Pancreas (tissue), 10 donors: ENCODE results near the gene PIK3C3. TPM values are rescaled to one million over a fixed set of nuclear protein-coding genes. Genes with fewer than 3 reads are reported as not detected.

Source experiments
- ATAC-seq, 4 donors: fragments of 200-7000 bp; cut with Tn5 transposase; one replicate each; pipeline versions ENCODE4 v1.8.0 to v1.9.1; 2020; ENCODE audit warnings: mild to moderate bottlenecking in 4 of 4, moderate library complexity in 4 of 4
- DNase-seq, 6 donors: peaks; one replicate each; pipeline ENCODE4 v3.0.0-alpha.2; 2020
- FAIRE-seq: peaks from 2 replicates; lab custom pipeline; 2012; peaks lifted over from hg19 to GRCh38; lab: Jason Lieb, UNC
- H3K27ac ChIP-seq, 4 donors: fragments of 200-600 bp; sonication (generic); 1 replicate in 3 of 4; 2 replicates in 1 of 4; pipeline versions ENCODE4 v1.5.0 to v1.8.0; 2020
- H3K27me3 ChIP-seq, 4 donors: fragments of 200-600 bp; one replicate each; pipeline ENCODE4 v1.8.0; 2021
- H3K36me3 ChIP-seq, 3 donors: fragments of 200-600 bp; sonication (generic) in 1 of 3; one replicate each; pipeline versions ENCODE4 v1.5.0 to v1.8.0; 2020 to 2021
- H3K4me1 ChIP-seq, 3 donors: fragments of 200-600 bp; one replicate each; pipeline ENCODE4 v1.8.0; 2021
- H3K4me3 ChIP-seq, 4 donors: fragments of 200-600 bp; sonication (generic) in 2 of 4; one replicate each; pipeline versions ENCODE4 v1.5.0 to v1.8.0; 2020 to 2021
- H3K9me3 ChIP-seq, 4 donors: fragments of 200-600 bp; one replicate each; pipeline ENCODE4 v1.8.0; 2021
- WGBS, 2 donors: extraction: QIAGEN DNeasy Blood & Tissue Kit; methylation state at CpG; one replicate each; pipeline ENCODE4 v1.1.7; 2013; 5-methylcytosine and 5-hydroxymethylcytosine counted together
- intact Hi-C, 3 donors: fragments of 100-400 bp; cut with DNase I; formaldehyde crosslinking; loops; one replicate each; pipeline versions ENCODE4 v1.11.1 to v1.14.2; 2022
- polyA plus RNA-seq, 2 donors: library from polyadenylated mRNA; stranded (reverse); fragments of 200-250 nt; gene quantifications; one replicate each; pipeline ENCODE4 v1.2.3, GENCODE V29; 2013
- total RNA-seq, 6 donors: library from RNA; stranded (reverse); fragmentation: NEBNext Ultra II Directional in 4 of 6; extraction: Animal tissue kit (Norgen Biotek cat#: 25700) in 4 of 6; gene quantifications; one replicate each; pipeline versions ENCODE4 v1.2.1 to v1.2.4, GENCODE V29; 2021 to 2023
- TF ChIP-seq, protein P1 (sequence below), 4 donors: fragments of 200-600 bp; sonication (generic) in 3 of 4; IDR thresholded peaks; one replicate each; pipeline versions ENCODE4 v1.5.0 to v1.8.0; 2021; ENCODE audit warnings: antibody characterized with exemption in 4 of 4
- donor health status: healthy with polysubstance abuse.
- donor health status: DM: no; HTN: no; CAD: no; lungs with moderate emphysema.
- donor health status: DM: no; HTN: no; CAD: no.
- donor health status: control.
- donor health status: control.
- donor health status: Bipolar disorder and iron deficiency.
- donor health status: DM: yes; HTN: yes; CAD: no.
- donor health status: DM: no; HTN: no; CAD: no.
- donor health status: DM: no; HTN: no; CAD: no.
- donor health status: DM: yes; HTN: yes; CAD: no.

Gene PIK3C3
- total and polyA plus RNA-seq, 8 donors: 15.4 to 32.3 (median 19.5) TPM

DNA sequence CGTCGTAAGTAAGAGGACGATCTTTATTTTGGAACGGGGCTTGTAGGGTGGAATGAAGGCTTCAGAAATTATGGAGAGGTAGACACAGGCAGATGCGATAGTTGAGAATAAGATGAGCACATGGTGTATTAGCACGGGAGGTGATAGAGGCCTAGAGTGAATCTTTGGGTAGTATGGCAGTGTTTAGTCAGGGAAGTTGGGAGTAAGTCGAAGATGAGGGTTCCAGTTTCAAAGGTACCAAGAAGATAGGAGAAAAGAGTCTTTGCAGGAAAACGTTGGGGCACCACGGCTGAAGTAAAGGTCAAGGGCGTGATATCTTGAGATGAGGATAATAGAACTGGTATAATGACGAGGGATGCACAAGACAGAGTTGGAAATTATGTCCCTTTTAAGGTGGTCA is 654 bp downstream of the PIK3C3 start:
- Histone ChIP-seq H3K4me3 (peak overlapping the region; percentile 62 to 84 (median 66)), H3K27me3 (peaks cover 0 to 5% (median 0%) of the 10 kb centered on the region in 4 donors), H3K36me3 (no peaks in the 10 kb centered on the region), H3K27ac (peak overlapping the region in 1 of 4 donors; percentile 62), H3K4me1 (peaks cover 11 to 23% (median 20%) of the 10 kb centered on the region in 3 donors), H3K9me3 (no peaks in the 10 kb centered on the region)
- no peak for DNase-seq
- no peak for FAIRE-seq
- intact Hi-C loops: no loop called here
- TF ChIP-seq, protein P1, sequence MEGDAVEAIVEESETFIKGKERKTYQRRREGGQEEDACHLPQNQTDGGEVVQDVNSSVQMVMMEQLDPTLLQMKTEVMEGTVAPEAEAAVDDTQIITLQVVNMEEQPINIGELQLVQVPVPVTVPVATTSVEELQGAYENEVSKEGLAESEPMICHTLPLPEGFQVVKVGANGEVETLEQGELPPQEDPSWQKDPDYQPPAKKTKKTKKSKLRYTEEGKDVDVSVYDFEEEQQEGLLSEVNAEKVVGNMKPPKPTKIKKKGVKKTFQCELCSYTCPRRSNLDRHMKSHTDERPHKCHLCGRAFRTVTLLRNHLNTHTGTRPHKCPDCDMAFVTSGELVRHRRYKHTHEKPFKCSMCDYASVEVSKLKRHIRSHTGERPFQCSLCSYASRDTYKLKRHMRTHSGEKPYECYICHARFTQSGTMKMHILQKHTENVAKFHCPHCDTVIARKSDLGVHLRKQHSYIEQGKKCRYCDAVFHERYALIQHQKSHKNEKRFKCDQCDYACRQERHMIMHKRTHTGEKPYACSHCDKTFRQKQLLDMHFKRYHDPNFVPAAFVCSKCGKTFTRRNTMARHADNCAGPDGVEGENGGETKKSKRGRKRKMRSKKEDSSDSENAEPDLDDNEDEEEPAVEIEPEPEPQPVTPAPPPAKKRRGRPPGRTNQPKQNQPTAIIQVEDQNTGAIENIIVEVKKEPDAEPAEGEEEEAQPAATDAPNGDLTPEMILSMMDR (IDR thresholded peaks at IDR 0.05): no peak
- 3 to 5% methylated on average over 11 of the region's 11 CpGs for WGBS, 2 donors
- ATAC-seq: peak in 1 of 4 donors; percentile 16

DNA sequence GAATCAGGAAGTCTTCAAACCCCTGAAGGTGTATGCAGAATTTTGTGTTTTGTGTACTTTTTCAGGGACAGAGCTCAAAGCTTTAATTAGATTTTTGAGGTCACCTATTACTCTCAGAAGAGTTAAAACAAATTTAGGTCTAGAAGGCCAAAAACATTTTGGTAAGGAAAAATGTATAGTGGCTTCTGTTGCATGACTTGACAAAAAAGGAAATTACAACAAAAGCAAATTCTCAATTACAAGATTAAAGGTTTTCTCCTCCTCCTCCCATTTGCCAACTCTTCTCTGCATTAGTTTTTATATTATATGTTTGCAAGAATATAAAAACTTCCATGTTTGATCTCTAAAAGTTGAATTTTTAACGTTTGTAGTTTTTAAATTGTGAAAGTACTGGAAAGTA is 4.0 kb downstream of the PIK3C3 start:
- H3K27ac ChIP-seq: no peak overlapping the region
- DNase-seq (no peak), FAIRE-seq (no peak), ATAC-seq (no peak)
- peaks cover 11 to 28% (median 27%) of the 10 kb centered on the region in 3 donors for H3K4me1 ChIP-seq
- TF ChIP-seq, protein P1 (IDR thresholded peaks at IDR 0.05): no peak
- no peak overlapping the region for H3K4me3 ChIP-seq
- no peaks in the 10 kb centered on the region for H3K27me3 ChIP-seq
- WGBS, 2 donors: 87 to 94% methylated on average over 1 of the region's 1 CpG
- intact Hi-C loops: no loop called here
- no peaks in the 10 kb centered on the region for H3K9me3 ChIP-seq
- H3K36me3 ChIP-seq: peaks cover 0 to 5% (median 0%) of the 10 kb centered on the region in 3 donors

DNA sequence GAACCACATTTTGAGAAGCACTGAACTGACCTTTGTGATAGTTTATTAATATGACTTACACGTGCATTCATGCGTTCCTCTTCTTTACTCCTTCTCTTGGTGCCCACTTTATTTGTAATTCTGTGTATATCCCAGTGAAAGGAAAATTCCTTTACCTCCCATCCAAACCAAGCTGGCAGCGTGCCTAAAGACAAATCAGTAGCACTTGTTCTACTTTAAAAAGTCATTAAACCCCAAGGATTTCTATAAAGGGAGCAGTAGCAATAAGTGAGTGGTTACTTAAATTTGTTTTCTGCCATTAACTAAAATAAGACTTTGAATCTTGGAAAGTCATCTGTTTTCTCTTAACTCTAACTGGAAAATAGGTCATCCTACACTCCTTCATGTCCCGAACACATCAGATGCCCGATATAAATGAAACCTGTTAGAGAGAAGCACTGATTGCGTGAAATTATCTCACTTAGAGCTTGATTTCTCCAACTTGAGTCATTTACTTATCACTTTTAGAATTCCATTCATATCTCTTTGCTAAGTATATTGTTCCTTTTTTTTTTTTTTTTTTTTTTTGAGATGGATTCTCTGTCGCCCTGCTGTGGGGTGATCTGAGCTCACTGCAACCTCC is 10.7 kb downstream of the PIK3C3 start:
- no peak for DNase-seq
- Histone ChIP-seq H3K27me3 (no peaks in the 10 kb centered on the region), H3K36me3 (peaks cover 0 to 10% (median 5%) of the 10 kb centered on the region in 3 donors), H3K27ac (no peak overlapping the region), H3K4me1 (peaks cover 0 to 8% (median 4%) of the 10 kb centered on the region in 3 donors), H3K4me3 (no peak overlapping the region), H3K9me3 (no peaks in the 10 kb centered on the region)
- intact Hi-C loops: no loop called here
- no peak for FAIRE-seq
- 91 to 93% methylated on average over 7 of the region's 7 CpGs for WGBS, 2 donors
- ATAC-seq: no peak
- TF ChIP-seq, protein P1 (IDR thresholded peaks at IDR 0.05): no peak

DNA sequence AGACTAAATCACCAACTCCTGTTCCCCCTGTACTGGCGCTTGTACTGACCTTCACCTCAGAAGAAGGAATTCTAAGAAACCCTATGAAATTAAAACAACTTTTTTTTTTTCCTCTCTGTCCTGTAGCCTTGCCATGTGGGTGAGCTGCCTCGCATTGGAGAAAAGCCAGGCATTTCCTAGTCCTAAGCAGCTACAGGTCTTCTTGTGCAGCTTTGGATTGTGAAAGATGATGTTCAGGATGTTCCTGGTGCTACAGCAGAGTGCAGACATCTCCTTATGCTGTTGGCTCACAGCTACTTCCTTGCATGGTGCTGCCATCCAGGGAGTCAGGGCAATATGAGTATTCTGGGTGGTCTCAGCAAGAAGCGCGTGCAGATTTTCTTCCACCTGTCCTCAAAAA is 11.9 kb downstream of the PIK3C3 start:
- no peak for FAIRE-seq
- intact Hi-C loops: no loop called here
- WGBS, 2 donors: 95 to 98% methylated on average over 4 of the region's 4 CpGs
- Histone ChIP-seq H3K4me1 (peaks cover 0 to 5% (median 4%) of the 10 kb centered on the region in 3 donors), H3K36me3 (peaks cover 0 to 19% (median 5%) of the 10 kb centered on the region in 3 donors), H3K4me3 (no peak overlapping the region), H3K27ac (no peak overlapping the region), H3K27me3 (no peaks in the 10 kb centered on the region), H3K9me3 (no peaks in the 10 kb centered on the region)
- TF ChIP-seq, protein P1 (IDR thresholded peaks at IDR 0.05): no peak
- no peak for DNase-seq
- no peak for ATAC-seq

DNA sequence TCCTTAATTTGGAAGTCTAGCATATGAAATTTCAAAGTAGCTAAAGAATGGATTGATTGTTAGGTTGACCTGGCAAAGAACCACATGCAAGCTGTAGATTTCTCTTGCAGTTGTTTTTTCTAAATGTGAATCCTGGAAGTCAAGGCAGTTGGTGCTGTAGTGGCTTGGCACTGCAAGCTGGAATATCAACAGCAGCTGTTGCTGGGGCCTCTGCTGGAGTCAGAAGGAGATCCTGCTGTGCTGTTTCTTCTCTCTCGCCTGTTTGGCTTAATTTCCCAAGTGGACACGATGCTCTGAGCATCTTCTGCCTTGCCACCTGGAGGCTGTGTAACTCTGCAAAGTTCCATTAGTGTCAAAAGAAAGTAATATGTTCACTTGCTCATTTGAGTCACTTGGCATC is 12.6 kb downstream of the PIK3C3 start:
- FAIRE-seq (no peak), DNase-seq (no peak), ATAC-seq (peak in 1 of 4 donors; percentile 26)
- no peaks in the 10 kb centered on the region for H3K9me3 ChIP-seq
- H3K4me1 ChIP-seq: peaks cover 0 to 5% (median 4%) of the 10 kb centered on the region in 3 donors
- H3K27me3 ChIP-seq: no peaks in the 10 kb centered on the region
- intact Hi-C loops: no loop called here
- TF ChIP-seq, protein P1 (IDR thresholded peaks at IDR 0.05): no peak
- peaks cover 0 to 19% (median 2%) of the 10 kb centered on the region in 3 donors for H3K36me3 ChIP-seq
- H3K4me3 ChIP-seq: no peak overlapping the region
- no peak overlapping the region for H3K27ac ChIP-seq
- WGBS, 2 donors: 87% methylated on average over 2 of the region's 2 CpGs
